PC-9 (cell line): ENCODE measurements around the gene ZNF628. TPM values are rescaled to one million over a fixed set of nuclear protein-coding genes. Genes with fewer than 3 reads are reported as not detected.

Source experiments
- BruUV-seq: library from RNA; stranded (reverse); fragments of 400-500 nt; replicated peaks from 2 replicates; lab custom pipeline; 2021; lab: Mats Ljungman, UMichigan
- CTCF ChIA-PET: fragments of 300-600 bp; sonication (Branson Sonifier 250); formaldehyde crosslinking; loops from one replicate; lab custom pipeline; 2022; ENCODE audit warnings: antibody characterized with exemption; lab: Charles Lee
- POLR2A ChIA-PET: fragments of 300-600 bp; sonication (Branson Sonifier 250); formaldehyde crosslinking; loops from one replicate; lab custom pipeline; 2022; ENCODE audit warnings: antibody characterized with exemption; ENCODE audit not compliant: unreplicated experiment; lab: Charles Lee
- DNase-seq, 2 experiments: peaks; one replicate each; pipeline versions ENCODE4 v3.0.0 to v3.0.0-alpha.2; 2015 to 2022; ENCODE audit warnings: mixed read lengths in 1 of 2
- H2AFZ ChIP-seq: fragments of 200-600 bp; sonication (generic); 2 replicates; pipeline ENCODE4 v1.8.1; 2017; ENCODE audit warnings: antibody characterized with exemption
- H3F3A ChIP-seq: fragments of 200-600 bp; sonication (generic); 2 replicates; pipeline ENCODE4 v1.8.1; 2017; ENCODE audit warnings: antibody characterized with exemption, mild to moderate bottlenecking, low read depth; ENCODE audit not compliant: insufficient read depth
- H3K27ac ChIP-seq: fragments of 200-600 bp; sonication (generic); 2 replicates; pipeline ENCODE4 v1.6.1; 2016; ENCODE audit warnings: mixed run types
- H3K27me3 ChIP-seq: fragments of 200-600 bp; sonication (generic); 2 replicates; pipeline ENCODE4 v1.6.1; 2016; ENCODE audit warnings: low read depth, mixed run types; ENCODE audit not compliant: insufficient read depth
- H3K36me3 ChIP-seq: fragments of 200-600 bp; sonication (generic); 2 replicates; pipeline ENCODE4 v1.6.1; 2016; ENCODE audit warnings: low read depth, mixed run types
- H3K4me1 ChIP-seq: fragments of 200-600 bp; sonication (generic); replicated peaks from 2 replicates; pipeline ENCODE4 v1.6.1; 2016; ENCODE audit warnings: mixed run types; ENCODE audit not compliant: insufficient read depth
- H3K4me2 ChIP-seq: fragments of 200-600 bp; sonication (generic); 2 replicates; pipeline ENCODE4 v1.6.1; 2017; ENCODE audit warnings: mixed run types
- H3K4me3 ChIP-seq: fragments of 200-600 bp; sonication (generic); 2 replicates; pipeline ENCODE4 v1.6.1; 2016; ENCODE audit warnings: mixed run types
- H3K79me2 ChIP-seq: fragments of 200-600 bp; sonication (generic); 2 replicates; pipeline ENCODE4 v1.6.1; 2017; ENCODE audit warnings: low read depth, mixed run types
- H3K9me2 ChIP-seq: fragments of 200-600 bp; sonication (generic); 2 replicates; pipeline ENCODE4 v1.8.1; 2017; ENCODE audit warnings: mild to moderate bottlenecking; ENCODE audit not compliant: insufficient read depth
- H3K9me3 ChIP-seq: fragments of 200-600 bp; sonication (generic); 2 replicates; pipeline ENCODE4 v1.8.1; 2016; ENCODE audit warnings: low read depth; ENCODE audit not compliant: insufficient read depth
- H4K20me1 ChIP-seq: fragments of 200-600 bp; sonication (generic); 2 replicates; pipeline ENCODE4 v1.8.1; 2017; ENCODE audit not compliant: insufficient read depth
- EZH2 ChIP-seq: fragments of 200-600 bp; sonication (generic); IDR thresholded peaks from 2 replicates; pipeline ENCODE4 v1.8.0; 2017; ENCODE audit warnings: antibody characterized with exemption, low read depth
- intact Hi-C: fragments of 100-400 bp; cut with micrococcal nuclease; formaldehyde crosslinking; loops from one replicate; pipeline ENCODE4 v1.10.0; 2022; ENCODE audit not compliant: unreplicated experiment
- total RNA-seq: library from RNA; stranded (reverse); gene quantifications from 2 replicates; pipeline ENCODE4 v1.2.3, GENCODE V29; 2021
- TF ChIP-seq, protein P1 (sequence below): fragments of 200-600 bp; sonication (generic); conservative IDR thresholded peaks from 2 replicates; pipeline ENCODE4 v1.6.1; 2017; ENCODE audit warnings: mixed run types, antibody characterized with exemption, mild to moderate bottlenecking, moderate library complexity

Gene ZNF628
- total RNA-seq, 1 experiment from 2014 or later: 19.3 TPM

DNA sequence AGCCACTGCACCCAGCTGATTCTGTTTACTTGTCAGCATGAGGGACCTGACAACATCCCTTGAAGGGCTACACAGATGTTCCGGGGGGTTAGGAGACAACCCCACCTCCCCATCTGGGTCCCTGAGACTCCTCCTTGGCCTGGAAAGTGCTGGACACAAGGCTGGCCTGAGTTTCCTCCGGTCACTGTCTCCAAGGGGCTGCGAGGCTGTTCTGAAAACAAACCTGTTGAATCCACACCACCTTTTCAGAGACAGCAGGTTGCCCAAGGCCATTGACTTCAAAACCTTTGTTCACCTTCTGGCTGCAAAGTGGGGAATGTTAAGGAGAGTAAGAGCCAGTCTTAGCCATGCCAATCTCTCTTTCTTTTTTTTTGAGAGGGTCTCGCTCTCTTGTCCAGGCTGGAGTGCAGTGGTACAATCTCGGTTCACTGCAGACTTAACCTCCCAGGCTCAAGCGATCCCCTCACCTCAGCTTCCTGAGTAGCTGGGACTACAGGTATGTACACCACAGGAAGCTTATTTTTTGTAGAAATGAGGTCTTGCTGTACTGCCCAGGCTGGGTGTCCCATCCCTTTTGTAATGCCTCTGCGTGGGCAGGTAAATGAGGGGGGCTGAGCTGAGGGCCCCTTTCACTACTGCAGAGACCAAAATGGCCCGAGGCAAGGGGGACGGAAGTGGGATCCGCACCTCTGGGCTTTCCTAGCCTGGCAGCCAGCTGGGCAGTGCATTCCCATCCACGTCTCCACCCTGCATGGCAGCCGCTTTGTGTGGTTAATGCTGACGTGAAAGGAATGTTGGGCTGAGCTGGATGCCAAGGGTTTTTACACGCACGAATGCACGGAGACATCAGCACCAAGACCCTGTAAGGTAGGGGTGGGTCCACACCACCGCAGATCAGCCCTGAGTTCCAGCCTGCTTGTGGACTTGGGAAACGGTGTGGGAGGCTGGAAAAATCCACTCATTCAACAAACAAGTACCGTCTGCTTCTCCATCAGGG, 1.9 kb upstream of the ZNF628 start:
- Histone ChIP-seq H3K9me2 (no peaks in the 10 kb centered on the region), H3K4me1 (peaks cover 43% of the 10 kb centered on the region), H3K4me3 (no peak overlapping the region), H3K27me3 (no peaks in the 10 kb centered on the region), H3F3A (peaks cover 53% of the 10 kb centered on the region), H2AFZ (no peak overlapping the region), H3K36me3 (no peaks in the 10 kb centered on the region), H3K79me2 (peaks cover 38% of the 10 kb centered on the region), H3K4me2 (peak overlapping the region; percentile 80; the same call in 1 of the 2 replicates), H4K20me1 (peaks cover 23% of the 10 kb centered on the region), H3K27ac (no peak overlapping the region), H3K9me3 (no peaks in the 10 kb centered on the region)
- TF ChIP-seq, protein P1, sequence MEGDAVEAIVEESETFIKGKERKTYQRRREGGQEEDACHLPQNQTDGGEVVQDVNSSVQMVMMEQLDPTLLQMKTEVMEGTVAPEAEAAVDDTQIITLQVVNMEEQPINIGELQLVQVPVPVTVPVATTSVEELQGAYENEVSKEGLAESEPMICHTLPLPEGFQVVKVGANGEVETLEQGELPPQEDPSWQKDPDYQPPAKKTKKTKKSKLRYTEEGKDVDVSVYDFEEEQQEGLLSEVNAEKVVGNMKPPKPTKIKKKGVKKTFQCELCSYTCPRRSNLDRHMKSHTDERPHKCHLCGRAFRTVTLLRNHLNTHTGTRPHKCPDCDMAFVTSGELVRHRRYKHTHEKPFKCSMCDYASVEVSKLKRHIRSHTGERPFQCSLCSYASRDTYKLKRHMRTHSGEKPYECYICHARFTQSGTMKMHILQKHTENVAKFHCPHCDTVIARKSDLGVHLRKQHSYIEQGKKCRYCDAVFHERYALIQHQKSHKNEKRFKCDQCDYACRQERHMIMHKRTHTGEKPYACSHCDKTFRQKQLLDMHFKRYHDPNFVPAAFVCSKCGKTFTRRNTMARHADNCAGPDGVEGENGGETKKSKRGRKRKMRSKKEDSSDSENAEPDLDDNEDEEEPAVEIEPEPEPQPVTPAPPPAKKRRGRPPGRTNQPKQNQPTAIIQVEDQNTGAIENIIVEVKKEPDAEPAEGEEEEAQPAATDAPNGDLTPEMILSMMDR: no peak
- no peak for TF ChIP-seq EZH2
- BruUV-seq: no TSS peak
- intact Hi-C loops: loop anchor here (5.0 to 10.0 kb wide), 5 partner anchors 73 to 1287 kb away; partner anchors contain the start of genes LENG9, MBOAT7, RDH13 and SBK3
- DNase-seq: peak in 1 of 2 experiments; percentile 94
- POLR2A ChIA-PET: interaction anchor here (0.6 to 1.2 kb wide), 9 partner anchors 13 to 328 kb away, joined by 3 to 11 read pairs (median 6); partner anchors contain the start of genes ISOC2 and UBE2S
- CTCF ChIA-PET: interaction anchor here (0.6 to 0.8 kb wide), 2 partner anchors 16 to 301 kb away, joined by 4 to 6 read pairs; no protein-coding TSS in a partner anchor

DNA sequence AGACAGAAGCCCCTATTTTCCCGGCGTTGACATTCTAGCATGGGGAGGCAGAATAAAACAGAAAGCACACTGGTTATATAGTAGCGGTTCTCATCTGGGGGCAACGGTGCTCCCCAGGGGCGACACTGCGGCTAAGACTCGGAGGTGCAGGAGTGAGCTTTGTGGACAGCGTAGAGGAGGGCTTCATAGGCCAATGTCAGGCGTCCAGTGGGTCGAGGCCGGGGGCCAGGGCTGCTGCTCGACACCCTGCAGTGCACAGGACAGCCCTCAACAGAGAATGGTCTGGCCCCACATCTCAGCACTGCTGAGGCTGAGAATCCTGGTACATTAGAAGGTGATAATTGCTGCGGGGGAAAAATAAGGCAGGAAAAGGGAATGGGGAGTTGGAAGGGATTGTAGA, 1.5 kb downstream of the ZNF628 start:
- Histone ChIP-seq H3K4me3 (peak overlapping the region; percentile 68), H3K4me1 (peaks cover 27% of the 10 kb centered on the region), H3K36me3 (no peaks in the 10 kb centered on the region), H2AFZ (no peak overlapping the region), H3K9me3 (no peaks in the 10 kb centered on the region), H4K20me1 (peaks cover 27% of the 10 kb centered on the region), H3K27me3 (no peaks in the 10 kb centered on the region), H3K27ac (no peak overlapping the region), H3K4me2 (peak overlapping the region; percentile 65), H3K79me2 (peaks cover 29% of the 10 kb centered on the region), H3K9me2 (no peaks in the 10 kb centered on the region), H3F3A (peaks cover 48% of the 10 kb centered on the region)
- TF ChIP-seq EZH2: no peak
- TF ChIP-seq, protein P1: no peak
- ChIA-PET POLR2A (no interaction called here), CTCF (no interaction called here)
- intact Hi-C loops: loop anchor here (2.0 to 10.0 kb wide), 6 partner anchors 69 to 1291 kb away; partner anchors contain the start of genes LENG9, MBOAT7, RDH13 and SBK3
- no TSS peak for BruUV-seq
- DNase-seq: no peak

DNA sequence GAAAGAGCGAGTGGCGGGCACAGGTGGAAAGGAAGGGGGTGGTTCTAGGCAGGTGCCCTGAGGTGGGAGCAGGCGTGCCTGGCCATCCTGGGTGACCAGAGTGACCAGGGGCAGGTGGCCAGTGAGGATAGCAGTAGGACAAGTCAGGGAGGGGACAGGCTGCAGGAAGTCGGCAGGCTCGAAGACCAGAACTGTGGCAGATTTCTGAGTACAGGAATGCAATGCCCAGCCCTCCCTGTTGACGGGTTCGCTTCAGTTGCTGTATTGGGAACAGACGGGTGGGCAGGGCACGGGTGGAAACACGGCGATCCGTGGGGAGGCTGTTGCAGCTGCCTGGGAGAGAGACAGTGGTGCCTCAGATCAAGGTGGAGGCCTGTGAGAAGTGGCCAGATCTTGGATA, 1.9 kb downstream of the ZNF628 start:
- peak overlapping the region; percentile 65 for H3K4me2 ChIP-seq
- H3K4me1 ChIP-seq: peaks cover 24% of the 10 kb centered on the region
- no peaks in the 10 kb centered on the region for H3K27me3 ChIP-seq
- H3K36me3 ChIP-seq: no peaks in the 10 kb centered on the region
- DNase-seq: no peak
- intact Hi-C loops: loop anchor here (5.0 to 10.0 kb wide), 5 partner anchors 69 to 1291 kb away; partner anchors contain the start of genes LENG9, MBOAT7, RDH13 and SBK3
- BruUV-seq: no TSS peak
- H3K9me3 ChIP-seq: no peaks in the 10 kb centered on the region
- no peaks in the 10 kb centered on the region for H3K9me2 ChIP-seq
- H3K4me3 ChIP-seq: peak overlapping the region; percentile 68; the same call in 1 of the 2 replicates
- peaks cover 44% of the 10 kb centered on the region for H3F3A ChIP-seq
- ChIA-PET CTCF (no interaction called here), POLR2A (no interaction called here)
- no peak overlapping the region for H3K27ac ChIP-seq
- H3K79me2 ChIP-seq: peaks cover 29% of the 10 kb centered on the region
- H2AFZ ChIP-seq: no peak overlapping the region
- TF ChIP-seq, protein P1: no peak
- TF ChIP-seq EZH2: no peak
- peaks cover 27% of the 10 kb centered on the region for H4K20me1 ChIP-seq
